IPS DF 6.9 (cell line): ENCODE measurements around the gene GPR78.

Source experiments
- DNase-seq: peaks from one replicate; pipeline ENCODE4 v3.0.0-alpha.2; 2013; ENCODE audit warnings: low read depth, low spot score
- H3K27ac ChIP-seq: one replicate; pipeline ENCODE4 v1.5.1; 2013; ENCODE audit warnings: low read length, control low read depth
- H3K27me3 ChIP-seq: 2 replicates; pipeline ENCODE4 v1.6.1; 2013; ENCODE audit warnings: mild to moderate bottlenecking, low read length; ENCODE audit not compliant: control insufficient read depth, insufficient read depth
- H3K36me3 ChIP-seq: 2 replicates; pipeline ENCODE4 v1.6.1; 2013; ENCODE audit warnings: low read length; ENCODE audit not compliant: control insufficient read depth, insufficient read depth
- H3K4me1 ChIP-seq: 2 replicates; pipeline ENCODE4 v1.6.1; 2013; ENCODE audit warnings: low read length; ENCODE audit not compliant: control insufficient read depth, insufficient read depth
- H3K4me3 ChIP-seq: 2 replicates; pipeline ENCODE4 v1.5.1; 2013; ENCODE audit warnings: mild to moderate bottlenecking, low read length
- H3K9me3 ChIP-seq: 2 replicates; pipeline ENCODE4 v1.6.1; 2013; ENCODE audit warnings: low read length, inconsistent platforms; ENCODE audit not compliant: control insufficient read depth, insufficient read depth
- WGBS: extraction: QIAGEN DNeasy Blood & Tissue Kit; methylation state at CpG from one replicate; pipeline ENCODE4 v1.1.7; 2013; ENCODE audit warnings: mixed read lengths, missing lambda C conversion rate; ENCODE audit not compliant: insufficient read length, insufficient coverage; 5-methylcytosine and 5-hydroxymethylcytosine counted together

GPR78 gene

GRCh38 chr4:8608714-8609391 lies 28.7 kb downstream of the GPR78 start:
- Histone ChIP-seq H3K36me3 (peaks cover 3% of the 10 kb centered on the region), H3K27me3 (no peaks in the 10 kb centered on the region), H3K9me3 (no peaks in the 10 kb centered on the region), H3K4me1 (no peaks in the 10 kb centered on the region), H3K27ac (no peak overlapping the region), H3K4me3 (no peak overlapping the region)
- no CpG with 5 or more reads among the region's 5 CpGs for WGBS
- no peak for DNase-seq

GRCh38 chr4:8609406-8609805 lies 29.2 kb downstream of the GPR78 start:
- Histone ChIP-seq H3K4me3 (no peak overlapping the region), H3K36me3 (peaks cover 6% of the 10 kb centered on the region), H3K4me1 (no peaks in the 10 kb centered on the region), H3K9me3 (no peaks in the 10 kb centered on the region), H3K27ac (no peak overlapping the region), H3K27me3 (no peaks in the 10 kb centered on the region)
- no peak for DNase-seq
- 100% methylated on average over 1 of the region's 6 CpGs for WGBS

GRCh38 chr4:8609824-8610350 lies 29.7 kb downstream of the GPR78 start:
- Histone ChIP-seq H3K9me3 (no peaks in the 10 kb centered on the region), H3K4me1 (no peaks in the 10 kb centered on the region), H3K36me3 (peaks cover 8% of the 10 kb centered on the region), H3K27me3 (no peaks in the 10 kb centered on the region), H3K27ac (no peak overlapping the region), H3K4me3 (no peak overlapping the region)
- no peak for DNase-seq
- no CpG with 5 or more reads among the region's 9 CpGs for WGBS

GRCh38 chr4:8610858-8611616 lies 30.8 kb downstream of the GPR78 start:
- Histone ChIP-seq H3K27ac (no peak overlapping the region), H3K4me1 (no peaks in the 10 kb centered on the region), H3K9me3 (no peaks in the 10 kb centered on the region), H3K27me3 (no peaks in the 10 kb centered on the region), H3K4me3 (no peak overlapping the region), H3K36me3 (peaks cover 8% of the 10 kb centered on the region)
- no peak for DNase-seq
- 100% methylated on average over 3 of the region's 8 CpGs for WGBS

- WGBS = no CpG with 5 or more reads among the region's 8 CpGs
- peaks cover 13% of the 10 kb centered on the region for H3K36me3 ChIP-seq
- no peak for DNase-seq
Observed at GRCh38 chr4:8612646-8613045, 32.5 kb downstream of the GPR78 start.

GRCh38 chr4:8613421-8614364 lies 33.5 kb downstream of the GPR78 start:
- H3K4me1 ChIP-seq = no peaks in the 10 kb centered on the region
- H3K9me3 ChIP-seq = no peaks in the 10 kb centered on the region
- no CpG with 5 or more reads among the region's 35 CpGs for WGBS
- no peaks in the 10 kb centered on the region for H3K27me3 ChIP-seq
- peaks cover 16% of the 10 kb centered on the region for H3K36me3 ChIP-seq
- H3K4me3 ChIP-seq = no peak overlapping the region
- H3K27ac ChIP-seq = no peak overlapping the region
- no peak for DNase-seq

More at GRCh38 chr4:8612646-8613045, 32.5 kb downstream of the GPR78 start:
- H3K4me3 ChIP-seq = no peak overlapping the region
- H3K4me1 ChIP-seq = no peaks in the 10 kb centered on the region
- H3K27ac ChIP-seq = no peak overlapping the region
- H3K27me3 ChIP-seq = no peaks in the 10 kb centered on the region
- H3K9me3 ChIP-seq = no peaks in the 10 kb centered on the region

GRCh38 chr4:8614365-8615193 lies 34.4 kb downstream of the GPR78 start:
- Histone ChIP-seq H3K27ac (no peak overlapping the region), H3K36me3 (peaks cover 20% of the 10 kb centered on the region), H3K9me3 (no peaks in the 10 kb centered on the region), H3K4me3 (no peak overlapping the region), H3K4me1 (no peaks in the 10 kb centered on the region), H3K27me3 (no peaks in the 10 kb centered on the region)
- no peak for DNase-seq
- no CpG with 5 or more reads among the region's 22 CpGs for WGBS

- Histone ChIP-seq H3K4me1 (no peaks in the 10 kb centered on the region), H3K27ac (no peak overlapping the region), H3K27me3 (no peaks in the 10 kb centered on the region), H3K4me3 (no peak overlapping the region), H3K36me3 (peaks cover 22% of the 10 kb centered on the region), H3K9me3 (no peaks in the 10 kb centered on the region)
- no peak for DNase-seq
- WGBS = no CpG with 5 or more reads among the region's 13 CpGs
Observed at GRCh38 chr4:8615366-8615765, 35.2 kb downstream of the GPR78 start.

- Histone ChIP-seq H3K36me3 (peaks cover 22% of the 10 kb centered on the region), H3K9me3 (no peaks in the 10 kb centered on the region), H3K27me3 (no peaks in the 10 kb centered on the region), H3K4me1 (no peaks in the 10 kb centered on the region), H3K4me3 (no peak overlapping the region), H3K27ac (no peak overlapping the region)
- no CpG with 5 or more reads among the region's 26 CpGs for WGBS
- DNase-seq = no peak
Observed at GRCh38 chr4:8615921-8616787, 36.0 kb downstream of the GPR78 start.
